Psoas muscle (tissue), 8 donors: ENCODE data around the gene ANKRD66. TPM values are rescaled to one million over a fixed set of nuclear protein-coding genes. Genes with fewer than 3 reads are reported as not detected.

ENCODE experiments used
- ATAC-seq, 4 donors: fragments of 200-7000 bp; cut with Tn5 transposase; one replicate each; pipeline ENCODE4 v1.9.1; 2020; ENCODE audit warnings: moderate library complexity in 3 of 4, mild to moderate bottlenecking in 2 of 4
- DNase-seq, 2 donors: peaks; one replicate each; pipeline ENCODE4 v3.0.0-alpha.2; 2020
- H3K27ac ChIP-seq: fragments of 200-600 bp; one replicate; pipeline ENCODE4 v1.8.0; 2022
- H3K27me3 ChIP-seq, 3 donors: fragments of 200-600 bp in 1 of 3; one replicate each; pipeline versions ENCODE4 v1.6.1 to v1.8.0; 2013 to 2022; ENCODE audit warnings: low read length in 2 of 3, mild to moderate bottlenecking in 2 of 3, moderate library complexity in 1 of 3; ENCODE audit not compliant: insufficient read depth in 3 of 3
- H3K36me3 ChIP-seq, 2 donors: fragments of 200-600 bp in 1 of 2; one replicate each; pipeline versions ENCODE4 v1.6.1 to v1.8.0; 2013 to 2022; ENCODE audit warnings: low read depth in 1 of 2, mild to moderate bottlenecking in 1 of 2, moderate library complexity in 1 of 2; ENCODE audit not compliant: insufficient read depth in 1 of 2
- H3K4me1 ChIP-seq: fragments of 200-600 bp; one replicate; pipeline ENCODE4 v1.8.0; 2022
- H3K4me3 ChIP-seq: fragments of 200-600 bp; one replicate; pipeline ENCODE4 v1.8.0; 2022; ENCODE audit warnings: mild to moderate bottlenecking
- H3K9me3 ChIP-seq: fragments of 200-600 bp; one replicate; pipeline ENCODE4 v1.8.0; 2022
- CTCF ChIP-seq: fragments of 200-600 bp; IDR thresholded peaks from one replicate; pipeline ENCODE4 v1.8.0; 2022; ENCODE audit warnings: antibody characterized with exemption
- WGBS, 3 donors: extraction: QIAGEN DNeasy Blood & Tissue Kit; methylation state at CpG; one replicate each; pipeline versions ENCODE4 v1.1.6 to v1.1.7; 2013; 5-methylcytosine and 5-hydroxymethylcytosine counted together
- intact Hi-C, 2 donors: fragments of 100-400 bp; cut with DNase I; formaldehyde crosslinking; loops; one replicate each; pipeline versions ENCODE4 v1.11.0 to v1.14.2; 2022
- polyA plus RNA-seq, 3 donors: library from polyadenylated mRNA; stranded (reverse); fragments of 200-250 nt; gene quantifications; one replicate each; pipeline ENCODE4 v1.2.3, GENCODE V29; 2013
- total RNA-seq, 4 donors: library from RNA; stranded (reverse); fragmentation: NEBNext Ultra II Directional in 2 of 4; extraction: Animal tissue kit (Norgen Biotek cat#: 25700) in 2 of 4; gene quantifications; one replicate each; pipeline versions ENCODE4 v1.2.1 to v1.2.4, GENCODE V29; 2021 to 2023
- donor health status: healthy with polysubstance abuse.
- donor health status: DM: no; HTN: no; CAD: no; lungs with moderate emphysema.
- donor health status: Bipolar disorder and iron deficiency.
- donor health status: healthy.
- donor health status: DM: yes; HTN: yes; CAD: no.
- donor health status: DM: no; HTN: no; CAD: no.
- donor health status: DM: no; HTN: no; CAD: no.
- donor health status: DM: yes; HTN: yes; CAD: no.

ANKRD66 gene
- total and polyA plus RNA-seq, 7 donors, result not detected

DNA sequence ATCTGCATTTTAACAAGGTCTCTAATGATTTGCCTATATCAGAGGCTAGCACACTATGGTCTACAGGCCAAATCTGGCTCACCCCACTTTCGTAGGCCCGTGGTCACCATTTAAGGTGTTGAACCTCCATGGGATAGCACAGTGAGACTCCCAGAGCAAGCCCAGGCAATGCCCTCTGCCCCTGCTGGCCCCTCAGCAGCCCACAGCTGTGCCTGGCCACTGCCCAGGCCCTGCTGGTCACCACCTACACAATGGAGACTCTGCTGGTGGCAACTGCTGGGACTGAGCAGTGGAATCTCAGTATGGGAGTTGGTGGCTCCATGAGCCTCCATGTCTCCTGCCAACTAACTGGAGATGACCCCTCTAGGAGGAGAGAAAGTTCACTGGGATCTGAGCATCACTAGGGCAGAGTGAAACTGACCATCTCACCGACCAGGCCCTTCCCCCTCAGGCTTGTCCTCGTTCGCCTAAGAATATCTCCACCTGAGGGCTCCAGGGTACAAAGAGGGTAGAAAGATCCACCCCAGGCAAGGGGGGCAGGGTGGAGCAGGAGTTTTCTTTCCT, 2.3 kb downstream of the ANKRD66 start:
- Histone ChIP-seq H3K4me3 (no peak overlapping the region), H3K27me3 (peaks cover 0 to 9% (median 0%) of the 10 kb centered on the region in 3 donors), H3K4me1 (no peaks in the 10 kb centered on the region), H3K9me3 (no peaks in the 10 kb centered on the region), H3K36me3 (no peaks in the 10 kb centered on the region), H3K27ac (no peak overlapping the region)
- intact Hi-C loops, result no loop called here
- ATAC-seq (no peak), DNase-seq (no peak)
- 93 to 98% (median 95%) methylated on average over 5 of the region's 5 CpGs for WGBS, 3 donors
- no peak for TF ChIP-seq CTCF

GRCh38 chr6:46749731-46750130, 3.0 kb downstream of the ANKRD66 start:
- Histone ChIP-seq H3K36me3 (no peaks in the 10 kb centered on the region), H3K4me3 (no peak overlapping the region), H3K9me3 (no peaks in the 10 kb centered on the region), H3K27me3 (peaks cover 0 to 9% (median 0%) of the 10 kb centered on the region in 3 donors), H3K4me1 (no peaks in the 10 kb centered on the region), H3K27ac (no peak overlapping the region)
- intact Hi-C loops, result no loop called here
- 80 to 89% (median 86%) methylated on average over 5 of the region's 5 CpGs for WGBS, 3 donors
- ATAC-seq, result no peak
- no peak for TF ChIP-seq CTCF
- DNase-seq, result no peak

DNA sequence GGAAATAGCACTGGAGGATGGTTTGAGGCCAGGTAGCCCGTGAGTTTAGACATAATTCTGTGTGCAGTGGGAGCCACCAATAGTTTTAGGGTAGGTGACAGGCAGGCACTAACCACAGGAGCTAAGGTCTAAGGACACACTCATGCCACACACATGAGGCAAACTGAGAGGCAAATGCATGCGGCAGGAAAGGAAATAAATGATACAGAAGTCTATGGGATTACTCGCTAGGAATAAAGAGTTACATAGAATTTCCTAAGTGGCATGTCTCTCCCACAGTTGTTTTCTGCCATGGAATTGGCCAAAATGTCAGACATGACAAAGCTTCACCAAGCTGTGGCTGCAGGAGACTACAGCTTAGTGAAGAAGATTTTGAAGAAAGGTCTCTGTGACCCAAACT, 4.9 kb downstream of the ANKRD66 start:
- TF ChIP-seq CTCF, result no peak
- DNase-seq (no peak), ATAC-seq (no peak)
- no peak overlapping the region for H3K27ac ChIP-seq
- H3K36me3 ChIP-seq, result no peaks in the 10 kb centered on the region
- H3K4me3 ChIP-seq, result no peak overlapping the region
- H3K27me3 ChIP-seq, result no peaks in the 10 kb centered on the region
- intact Hi-C loops, result no loop called here
- H3K4me1 ChIP-seq, result peaks cover 2% of the 10 kb centered on the region
- 60 to 97% (median 74%) methylated on average over 3 of the region's 3 CpGs for WGBS, 3 donors
- H3K9me3 ChIP-seq, result no peaks in the 10 kb centered on the region

DNA sequence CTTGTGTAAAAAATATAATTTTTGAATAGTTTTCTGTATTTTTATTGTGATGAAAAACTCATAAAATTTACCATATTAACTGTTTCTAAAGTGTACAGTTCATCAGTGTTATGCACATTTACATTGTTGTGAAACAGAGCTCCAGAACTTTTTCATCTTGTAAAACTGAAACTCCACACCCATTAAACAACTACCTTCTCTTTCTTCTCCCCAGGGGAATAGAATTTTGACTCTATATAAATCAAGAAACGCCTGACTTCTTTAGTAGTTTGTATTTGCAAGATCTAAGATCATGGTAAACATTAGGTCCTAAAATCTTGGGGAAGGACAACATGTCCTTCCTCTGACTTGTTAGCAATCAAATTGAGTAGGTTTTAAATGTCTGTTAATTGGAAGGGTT, 9.1 kb downstream of the ANKRD66 start:
- ATAC-seq (no peak), DNase-seq (no peak)
- WGBS, 3 donors, result 51 to 68% (median 64%) methylated on average over 1 of the region's 1 CpG

More for the DNA sequence above, 9.1 kb downstream of the ANKRD66 start:
- no peaks in the 10 kb centered on the region for H3K36me3 ChIP-seq
- H3K4me3 ChIP-seq, result no peak overlapping the region
- no peaks in the 10 kb centered on the region for H3K27me3 ChIP-seq
- no peak for TF ChIP-seq CTCF
- peaks cover 15% of the 10 kb centered on the region for H3K4me1 ChIP-seq
- no peak overlapping the region for H3K27ac ChIP-seq
- intact Hi-C loops, result no loop called here
- H3K9me3 ChIP-seq, result no peaks in the 10 kb centered on the region
